Measurements from ENCODE around the gene PTPRJ. TPM values are rescaled to one million over a fixed set of nuclear protein-coding genes. Genes with fewer than 3 reads are reported as not detected.
A peak's percentile ranks its signal among the peaks of the same experiment; 100 is the strongest.

PTPRJ gene
- total and polyA plus RNA-seq, 4 donors, result 4.1 to 24.7 (median 14.6) TPM

DNA sequence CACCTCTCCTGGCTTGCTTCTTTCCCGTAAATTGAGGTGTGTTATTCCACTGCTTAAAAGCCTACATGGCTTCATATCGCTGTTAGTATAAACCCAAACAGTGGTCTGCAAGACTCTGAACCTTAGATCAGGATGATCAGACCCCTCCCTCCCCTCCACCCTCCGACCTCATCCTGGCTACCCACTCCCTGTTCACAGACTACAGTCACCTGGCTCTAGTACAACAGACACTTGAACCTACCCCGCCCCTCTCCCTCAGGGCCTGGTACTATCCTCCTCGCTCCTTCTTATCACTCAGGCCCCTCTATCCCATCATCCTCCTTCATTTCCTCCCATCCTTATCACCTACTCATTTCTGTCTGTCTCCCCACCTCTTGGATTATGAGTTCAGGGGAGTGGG, 20.1 kb downstream of the PTPRJ start:
- Histone ChIP-seq H3K4me1 (ENCODE audit: control insufficient read depth in 4 of 4, insufficient read depth in 4 of 4, low read length in 3 of 4) (peaks cover 27 to 85% (median 74%) of the 10 kb centered on the region in 4 donors), H3K36me3 (ENCODE audit: control insufficient read depth in 4 of 4, insufficient read depth in 3 of 4, low read depth in 1 of 4, low read length in 3 of 4) (no peaks in the 10 kb centered on the region)

GRCh38 chr11:48001438-48002021, 21.2 kb downstream of the PTPRJ start:
- no peak for DNase-seq (ENCODE audit: low spot score)
- Histone ChIP-seq H3K36me3 (ENCODE audit: control insufficient read depth in 4 of 4, insufficient read depth in 3 of 4, low read depth in 1 of 4, low read length in 3 of 4) (no peaks in the 10 kb centered on the region), H3K4me1 (ENCODE audit: control insufficient read depth in 4 of 4, insufficient read depth in 4 of 4, low read length in 3 of 4) (peaks cover 25 to 89% (median 78%) of the 10 kb centered on the region in 4 donors), H3K27me3 (ENCODE audit: control insufficient read depth in 4 of 4, insufficient read depth in 4 of 4, low read length in 3 of 4) (no peaks in the 10 kb centered on the region), H3K27ac (ENCODE audit: low read depth in 1 of 2, low read length in 2 of 2) (peak overlapping the region; percentile 69 to 83), H3K9ac (ENCODE audit: low read depth in 1 of 2, low read length in 2 of 2) (peak overlapping the region; percentile 23 to 46), H3K9me3 (ENCODE audit: control insufficient read depth in 4 of 4, low read length in 3 of 4) (no peaks in the 10 kb centered on the region), H3K4me3 (ENCODE audit: low read depth in 1 of 3, low read length in 3 of 3) (peak overlapping the region in 1 of 3 donors; percentile 1)
- 25% methylated on average over 2 of the region's 2 CpGs for WGBS
- TF ChIP-seq ATF3 (IDR thresholded peaks at IDR 0.05), result no peak
- peak; percentile 36 for TF ChIP-seq REST (IDR thresholded peaks at IDR 0.05)
- TF ChIP-seq HNF4G (IDR thresholded peaks at IDR 0.05), result peak; percentile 16
- peak in 1 of 2 donors; percentile 27 for TF ChIP-seq EGR1 (IDR thresholded peaks at IDR 0.05; ENCODE audit: low read depth in 2 of 2)
- no peak for TF ChIP-seq CTCF (IDR thresholded peaks at IDR 0.05; ENCODE audit: low read depth, low read length, missing input control)
- TF ChIP-seq RXRA (IDR thresholded peaks at IDR 0.05), result peak; percentile 80 to 81
- TF ChIP-seq FOXA2 (IDR thresholded peaks at IDR 0.05), result peak; percentile 68
- no peak for TF ChIP-seq NR2F2 (IDR thresholded peaks at IDR 0.05)

More for the DNA sequence above, 20.1 kb downstream of the PTPRJ start:
- DNase-seq (ENCODE audit: low spot score), result no peak
- TF ChIP-seq MAX (IDR thresholded peaks at IDR 0.05) (no peak), HNF4A (conservative IDR thresholded peaks at IDR 0.05) (no peak), RXRA (IDR thresholded peaks at IDR 0.05) (no peak), RAD21 (IDR thresholded peaks at IDR 0.05) (no peak), GABPA (IDR thresholded peaks at IDR 0.05 in 1 of 2, conservative IDR thresholded peaks at IDR 0.05 in 1 of 2) (no peak), ATF3 (IDR thresholded peaks at IDR 0.05) (no peak), TAF1 (conservative IDR thresholded peaks at IDR 0.05) (no peak), CTCF (IDR thresholded peaks at IDR 0.05; ENCODE audit: low read depth, low read length, missing input control) (no peak), ZBTB33 (IDR thresholded peaks at IDR 0.05) (no peak), JUND (IDR thresholded peaks at IDR 0.05) (no peak)
- H3K27me3 ChIP-seq (ENCODE audit: control insufficient read depth in 4 of 4, insufficient read depth in 4 of 4, low read length in 3 of 4), result no peaks in the 10 kb centered on the region
- no peak overlapping the region for H3K4me3 ChIP-seq (ENCODE audit: low read depth in 1 of 3, low read length in 3 of 3)
- no peak overlapping the region for H3K9ac ChIP-seq (ENCODE audit: low read depth in 1 of 2, low read length in 2 of 2)
- peak overlapping the region; percentile 49 to 83 for H3K27ac ChIP-seq (ENCODE audit: low read depth in 1 of 2, low read length in 2 of 2)
- 83% methylated on average over 5 of the region's 5 CpGs for WGBS
- no peaks in the 10 kb centered on the region for H3K9me3 ChIP-seq (ENCODE audit: control insufficient read depth in 4 of 4, low read length in 3 of 4)

All from liver (tissue), 9 donors.